HEK293 (cell line): ENCODE measurements around the gene CAPRIN2.

Experiments used
- HOXA7 ChIP-seq: sonication (generic); formaldehyde crosslinking; IDR thresholded peaks from 2 replicates; pipeline ENCODE4 v1.8.1; 2022; ENCODE audit warnings: missing genetic modification reagents, borderline replicate concordance
- ZFP69B ChIP-seq: fragments of 450-650 bp; formaldehyde crosslinking; IDR thresholded peaks from 2 replicates; pipeline ENCODE4 v1.5.1; 2016; ENCODE audit warnings: missing biosample characterization, missing genetic modification characterization
- ZNF112 ChIP-seq: fragments of 450-650 bp; formaldehyde crosslinking; IDR thresholded peaks from 2 replicates; pipeline ENCODE4 v1.5.0; 2017; ENCODE audit warnings: missing biosample characterization, missing genetic modification characterization
- ZNF2 ChIP-seq: fragments of 450-650 bp; formaldehyde crosslinking; IDR thresholded peaks from 2 replicates; pipeline ENCODE4 v1.5.1; 2016; ENCODE audit warnings: missing biosample characterization, missing genetic modification characterization
- ZNF274 ChIP-seq, 2 experiments: fragments of 200-500 bp in 1 of 2; fragments of 450-650 bp in 1 of 2; sonication (Bioruptor generic) in 1 of 2; formaldehyde crosslinking in 1 of 2; IDR thresholded peaks; 2 replicates each; pipeline versions ENCODE4 v1.5.1 to v1.6.1; 2014 to 2016; ENCODE audit warnings: borderline replicate concordance in 1 of 2, inconsistent platforms in 1 of 2, low read length in 1 of 2, missing biosample characterization in 1 of 2, missing genetic modification characterization in 1 of 2
- ZNF37A ChIP-seq: fragments of 450-650 bp; IDR thresholded peaks from 2 replicates; pipeline ENCODE4 v1.5.1; 2018; ENCODE audit warnings: missing biosample characterization, missing genetic modification characterization
- ZNF670 ChIP-seq: fragments of 450-650 bp; formaldehyde crosslinking; IDR thresholded peaks from 2 replicates; pipeline ENCODE4 v1.5.1; 2016; ENCODE audit warnings: missing biosample characterization, missing genetic modification characterization, low read depth
- TF ChIP-seq, protein P1 (sequence below): fragments of 450-650 bp; formaldehyde crosslinking; IDR thresholded peaks from 2 replicates; pipeline ENCODE4 v1.5.1; 2016; ENCODE audit warnings: missing biosample characterization, missing genetic modification characterization

GRCh38 chr12:30744321-30744720 lies 10.4 kb downstream of the CAPRIN2 start:
- TF ChIP-seq ZFP69B (tag by site-specific recombination), result no peak
- no peak for TF ChIP-seq ZNF274 (IDR thresholded peaks at IDR 0.05; ENCODE audit: low read length)
- no peak for TF ChIP-seq ZNF274 (tag by site-specific recombination; IDR thresholded peaks at IDR 0.05; ENCODE audit: borderline replicate concordance)
- TF ChIP-seq ZNF112 (tag by site-specific recombination), result no peak
- TF ChIP-seq, protein P1, sequence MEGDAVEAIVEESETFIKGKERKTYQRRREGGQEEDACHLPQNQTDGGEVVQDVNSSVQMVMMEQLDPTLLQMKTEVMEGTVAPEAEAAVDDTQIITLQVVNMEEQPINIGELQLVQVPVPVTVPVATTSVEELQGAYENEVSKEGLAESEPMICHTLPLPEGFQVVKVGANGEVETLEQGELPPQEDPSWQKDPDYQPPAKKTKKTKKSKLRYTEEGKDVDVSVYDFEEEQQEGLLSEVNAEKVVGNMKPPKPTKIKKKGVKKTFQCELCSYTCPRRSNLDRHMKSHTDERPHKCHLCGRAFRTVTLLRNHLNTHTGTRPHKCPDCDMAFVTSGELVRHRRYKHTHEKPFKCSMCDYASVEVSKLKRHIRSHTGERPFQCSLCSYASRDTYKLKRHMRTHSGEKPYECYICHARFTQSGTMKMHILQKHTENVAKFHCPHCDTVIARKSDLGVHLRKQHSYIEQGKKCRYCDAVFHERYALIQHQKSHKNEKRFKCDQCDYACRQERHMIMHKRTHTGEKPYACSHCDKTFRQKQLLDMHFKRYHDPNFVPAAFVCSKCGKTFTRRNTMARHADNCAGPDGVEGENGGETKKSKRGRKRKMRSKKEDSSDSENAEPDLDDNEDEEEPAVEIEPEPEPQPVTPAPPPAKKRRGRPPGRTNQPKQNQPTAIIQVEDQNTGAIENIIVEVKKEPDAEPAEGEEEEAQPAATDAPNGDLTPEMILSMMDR (tag by site-specific recombination), result no peak
- TF ChIP-seq ZNF37A, result no peak
- TF ChIP-seq HOXA7 (CRISPR knock-in tag), result no peak
- TF ChIP-seq ZNF670 (tag by site-specific recombination), result no peak
- no peak for TF ChIP-seq ZNF2
